HepG2 (cell line): Measurements from ENCODE around the gene B3GAT3. TPM values are rescaled to one million over a fixed set of nuclear protein-coding genes. Genes with fewer than 3 reads are reported as not detected.

ENCODE experiments used
- AKAP8 ChIP-seq: sonication (generic); formaldehyde crosslinking; IDR thresholded peaks from 2 replicates; pipeline ENCODE4 v1.5.1; 2020; ENCODE audit warnings: mild to moderate bottlenecking, missing genetic modification reagents
- ARHGAP35 ChIP-seq: sonication (generic); formaldehyde crosslinking; IDR thresholded peaks from 2 replicates; pipeline ENCODE4 v1.9.0; 2022; ENCODE audit warnings: mild to moderate bottlenecking, inconsistent platforms, moderate library complexity, missing genetic modification reagents, borderline replicate concordance
- ARNTL ChIP-seq: sonication (generic); formaldehyde crosslinking; IDR thresholded peaks from 2 replicates; pipeline ENCODE4 v1.4.0; 2020; ENCODE audit warnings: mild to moderate bottlenecking, missing genetic modification reagents
- ASH2L ChIP-seq: fragments of 300-600, 200-600 bp; sonication (generic); IDR thresholded peaks from 2 replicates; pipeline ENCODE4 v1.7.0; 2017; ENCODE audit warnings: low read depth, mild to moderate bottlenecking, moderate library complexity, mixed read lengths, low read length; ENCODE audit not compliant: insufficient read length
- BATF2 ChIP-seq: sonication (generic); formaldehyde crosslinking; IDR thresholded peaks from 2 replicates; pipeline ENCODE4 v1.8.0; 2022; ENCODE audit warnings: mild to moderate bottlenecking, missing genetic modification reagents, moderate library complexity
- CBFB ChIP-seq: sonication (generic); formaldehyde crosslinking; IDR thresholded peaks from 2 replicates; pipeline ENCODE4 v1.4.0; 2020; ENCODE audit warnings: missing genetic modification reagents
- CBX5 ChIP-seq: sonication (generic); formaldehyde crosslinking; IDR thresholded peaks from 2 replicates; pipeline ENCODE4 v1.4.0; 2020; ENCODE audit warnings: missing genetic modification reagents, borderline replicate concordance
- ERF ChIP-seq: IDR thresholded peaks from 2 replicates; pipeline ENCODE4 v1.6.1; 2018; ENCODE audit warnings: missing biosample characterization, missing genetic modification reagents
- HES4 ChIP-seq: sonication (generic); formaldehyde crosslinking; IDR thresholded peaks from 2 replicates; pipeline ENCODE4 v1.9.0; 2021; ENCODE audit warnings: mild to moderate bottlenecking, missing genetic modification reagents, borderline replicate concordance
- HNF4G ChIP-seq, 2 experiments: sonication (generic) in 1 of 2; formaldehyde crosslinking in 1 of 2; IDR thresholded peaks; 2 replicates each; pipeline versions ENCODE4 v1.4.0 to v1.6.1; 2011 to 2020; ENCODE audit warnings: borderline replicate concordance in 2 of 2, low read depth in 2 of 2, mild to moderate bottlenecking in 2 of 2, low read length in 1 of 2, missing genetic modification reagents in 1 of 2, moderate library complexity in 1 of 2
- HOXA9 ChIP-seq: sonication (generic); formaldehyde crosslinking; IDR thresholded peaks from 2 replicates; pipeline ENCODE4 v1.8.1; 2022; ENCODE audit warnings: missing genetic modification reagents, mild to moderate bottlenecking, moderate library complexity, borderline replicate concordance
- KAT8 ChIP-seq: IDR thresholded peaks from 2 replicates; pipeline ENCODE4 v1.6.1; 2016; ENCODE audit warnings: missing genetic modification reagents, missing compliant biosample characterization
- KDM2A ChIP-seq: sonication (generic); formaldehyde crosslinking; IDR thresholded peaks from 2 replicates; pipeline ENCODE4 v1.4.0; 2020; ENCODE audit warnings: low read depth, missing genetic modification reagents, borderline replicate concordance
- MIER3 ChIP-seq: IDR thresholded peaks from 2 replicates; pipeline ENCODE4 v1.6.1; 2016; ENCODE audit warnings: missing compliant biosample characterization, borderline replicate concordance
- NR2F6 ChIP-seq, 2 experiments: IDR thresholded peaks; 2 replicates each; pipeline ENCODE4 v1.6.1; 2016; ENCODE audit warnings: antibody characterized with exemption in 1 of 2, mild to moderate bottlenecking in 1 of 2
- NRL ChIP-seq: sonication (generic); formaldehyde crosslinking; IDR thresholded peaks from 2 replicates; pipeline ENCODE4 v1.5.0; 2020; ENCODE audit warnings: missing genetic modification reagents, mild to moderate bottlenecking, moderate library complexity, borderline replicate concordance
- RBM22 ChIP-seq: fragments of 200-400 bp; formaldehyde crosslinking; optimal IDR thresholded peaks from 2 replicates; pipeline ENCODE3; 2017; ENCODE audit warnings: mild to moderate bottlenecking, low read length, moderate library complexity
- SALL1 ChIP-seq: sonication (generic); formaldehyde crosslinking; IDR thresholded peaks from 2 replicates; pipeline ENCODE4 v1.8.0; 2022; ENCODE audit warnings: mild to moderate bottlenecking, missing genetic modification reagents
- TAF1 ChIP-seq: sonication (generic); formaldehyde crosslinking; IDR thresholded peaks from 2 replicates; pipeline ENCODE4 v1.4.0; 2020; ENCODE audit warnings: missing genetic modification reagents
- TBL1XR1 ChIP-seq: fragments of 150-350 bp; IDR thresholded peaks from 2 replicates; pipeline ENCODE4 v1.6.1; 2014; ENCODE audit warnings: borderline replicate concordance, low read length; ENCODE audit not compliant: partially characterized antibody
- TBX2 ChIP-seq: sonication (generic); formaldehyde crosslinking; IDR thresholded peaks from 2 replicates; pipeline ENCODE4 v1.5.0; 2020; ENCODE audit warnings: missing genetic modification reagents, mild to moderate bottlenecking, borderline replicate concordance
- ZMYM4 ChIP-seq: sonication (generic); formaldehyde crosslinking; IDR thresholded peaks from 2 replicates; pipeline ENCODE4 v1.8.1; 2023; ENCODE audit warnings: mild to moderate bottlenecking, missing genetic modification reagents
- ZNF224 ChIP-seq: sonication (generic); formaldehyde crosslinking; IDR thresholded peaks from 2 replicates; pipeline ENCODE4 v1.5.0; 2020; ENCODE audit warnings: mild to moderate bottlenecking, missing genetic modification reagents
- ZNF331 ChIP-seq: sonication (generic); formaldehyde crosslinking; IDR thresholded peaks from 2 replicates; pipeline ENCODE4 v1.4.0; 2020; ENCODE audit warnings: missing genetic modification reagents
- ZNF510 ChIP-seq: sonication (generic); formaldehyde crosslinking; IDR thresholded peaks from 2 replicates; pipeline ENCODE4 v1.4.0; 2020; ENCODE audit warnings: low read depth, mild to moderate bottlenecking, missing genetic modification reagents
- ZNF629 ChIP-seq: sonication (generic); formaldehyde crosslinking; conservative IDR thresholded peaks from 2 replicates; pipeline ENCODE4 v1.5.0; 2020; ENCODE audit warnings: missing genetic modification reagents
- ZNF788 ChIP-seq: sonication (generic); formaldehyde crosslinking; IDR thresholded peaks from 2 replicates; pipeline ENCODE4 v1.5.0; 2020; ENCODE audit warnings: mild to moderate bottlenecking, missing genetic modification reagents, borderline replicate concordance
- ZNF841 ChIP-seq: sonication (generic); formaldehyde crosslinking; IDR thresholded peaks from 2 replicates; pipeline ENCODE4 v1.8.1; 2023; ENCODE audit warnings: missing genetic modification reagents, borderline replicate concordance
- polyA plus RNA-seq, 8 experiments: library from polyadenylated mRNA; depleted of rRNA in 3 of 8; stranded (reverse) in 7 of 8; unstranded in 1 of 8; fragments of >200 nt; fragmentation: Illumina TruSeq in 4 of 8; extraction: Trizol in 4 of 8; gene quantifications; 2 replicates each; pipeline versions ENCODE4 v1.2.1 to v1.2.3, GENCODE V29; 2011 to 2016; ENCODE audit warnings: low read depth in 4 of 8, missing spikeins in 1 of 8, mixed read lengths in 1 of 8; ENCODE audit not compliant: insufficient read depth in 1 of 8
- total RNA-seq, 5 experiments: library from RNA; depleted of rRNA; stranded (reverse); fragments of >200 nt; fragmentation: Illumina TruSeq; extraction: Trizol; gene quantifications; 2 replicates each; pipeline ENCODE4 v1.2.3, GENCODE V29; 2016; ENCODE audit warnings: low read depth in 1 of 5
- TF ChIP-seq, protein P1 (sequence below): sonication (generic); formaldehyde crosslinking; IDR thresholded peaks from 2 replicates; pipeline ENCODE4 v1.4.0; 2020; ENCODE audit warnings: mild to moderate bottlenecking, missing genetic modification reagents

The B3GAT3 gene
- total and polyA plus RNA-seq, 2 of the 13 experiments (the other 11 are each of a cell fraction or from before 2014, with no cell fraction given) = 21.3 to 26.1 TPM

- peak; percentile 41; the same call in 1 of the 2 replicates for TF ChIP-seq ERF (CRISPR knock-in tag)
- TF ChIP-seq CBFB = peak; percentile 6; the same call in 1 of the 2 replicates
- TF ChIP-seq BATF2 = peak; percentile 84
- TF ChIP-seq TAF1 = peak; percentile 73
- TF ChIP-seq ZNF629 (CRISPR knock-in tag) = no peak
- peak; percentile 84; the same call in 1 of the 2 replicates for TF ChIP-seq HES4 (CRISPR knock-in tag)
- TF ChIP-seq, protein P1, sequence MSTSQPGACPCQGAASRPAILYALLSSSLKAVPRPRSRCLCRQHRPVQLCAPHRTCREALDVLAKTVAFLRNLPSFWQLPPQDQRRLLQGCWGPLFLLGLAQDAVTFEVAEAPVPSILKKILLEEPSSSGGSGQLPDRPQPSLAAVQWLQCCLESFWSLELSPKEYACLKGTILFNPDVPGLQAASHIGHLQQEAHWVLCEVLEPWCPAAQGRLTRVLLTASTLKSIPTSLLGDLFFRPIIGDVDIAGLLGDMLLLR = peak; percentile 64; the same call in 1 of the 2 replicates
- peak; percentile 52; the same call in 1 of the 2 replicates for TF ChIP-seq ZNF788
- TF ChIP-seq ZNF510 (CRISPR knock-in tag) = no peak
- TF ChIP-seq ARHGAP35 (CRISPR knock-in tag) = peak; percentile 28; the same call in 1 of the 2 replicates
- TF ChIP-seq AKAP8 = peak; percentile 80; the same call in 1 of the 2 replicates
- TF ChIP-seq TBX2 (CRISPR knock-in tag) = peak; percentile 44; the same call in 1 of the 2 replicates
- TF ChIP-seq ZNF224 (CRISPR knock-in tag) = peak; percentile 96
- TF ChIP-seq RBM22 = no peak
- TF ChIP-seq HNF4G (IDR thresholded peaks at IDR 0.05; ENCODE audit: borderline replicate concordance, low read depth, low read length) = peak; percentile 92
- 0 out of 2 replicates have a peak, but pooled peaks have one; percentile 47 for TF ChIP-seq HNF4G (CRISPR knock-in tag; IDR thresholded peaks at IDR 0.05; ENCODE audit: borderline replicate concordance, low read depth)
- TF ChIP-seq MIER3 (CRISPR knock-in tag) = peak; percentile 73; the same call in 1 of the 2 replicates
- peak; percentile 34; the same call in 1 of the 2 replicates for TF ChIP-seq NRL (CRISPR knock-in tag)
- peak; percentile 51; the same call in 1 of the 2 replicates for TF ChIP-seq ZMYM4
- peak; percentile 83 for TF ChIP-seq ASH2L
- TF ChIP-seq ARNTL (CRISPR knock-in tag) = peak; percentile 42; the same call in 1 of the 2 replicates
- TF ChIP-seq ZNF331 (CRISPR knock-in tag) = peak; percentile 62; the same call in 1 of the 2 replicates
- TF ChIP-seq KDM2A = peak; percentile 96
- TF ChIP-seq TBL1XR1 = peak; percentile 49
- 0 out of 2 replicates have a peak, but pooled peaks have one; percentile 49 for TF ChIP-seq ZNF841
- TF ChIP-seq CBX5 (CRISPR knock-in tag) = no peak
- TF ChIP-seq HOXA9 (CRISPR knock-in tag) = peak; percentile 90; the same call in 1 of the 2 replicates
- no peak for TF ChIP-seq NR2F6 (IDR thresholded peaks at IDR 0.05)
- TF ChIP-seq NR2F6 (CRISPR knock-in tag; IDR thresholded peaks at IDR 0.05) = peak; percentile 10; the same call in 1 of the 2 replicates
- TF ChIP-seq KAT8 (CRISPR knock-in tag) = peak; percentile 54
- peak; percentile 51; the same call in 1 of the 2 replicates for TF ChIP-seq SALL1 (CRISPR knock-in tag)
Observed at GRCh38 chr11:62601372-62602140, 20.2 kb downstream of the B3GAT3 start, which contains the start of gene MTA2 (continued).
